Umbilical cord (tissue), 2 donors: ENCODE results near the gene DAPL1. TPM values are rescaled to one million over a fixed set of nuclear protein-coding genes. Genes with fewer than 3 reads are reported as not detected.

ENCODE experiments used
- DNase-seq: peaks from one replicate; pipeline ENCODE4 v3.0.0-alpha.2; 2015; ENCODE audit warnings: low spot score
- total RNA-seq: library from RNA; depleted of rRNA; stranded (reverse); fragments of >200 nt; gene quantifications from one replicate; pipeline ENCODE4 v1.2.3, GENCODE V29; 2014; ENCODE audit warnings: low replicate concordance; ENCODE audit not compliant: insufficient read depth

The DAPL1 gene
- total RNA-seq, 1 donor from 2014 or later, result not detected

DNA sequence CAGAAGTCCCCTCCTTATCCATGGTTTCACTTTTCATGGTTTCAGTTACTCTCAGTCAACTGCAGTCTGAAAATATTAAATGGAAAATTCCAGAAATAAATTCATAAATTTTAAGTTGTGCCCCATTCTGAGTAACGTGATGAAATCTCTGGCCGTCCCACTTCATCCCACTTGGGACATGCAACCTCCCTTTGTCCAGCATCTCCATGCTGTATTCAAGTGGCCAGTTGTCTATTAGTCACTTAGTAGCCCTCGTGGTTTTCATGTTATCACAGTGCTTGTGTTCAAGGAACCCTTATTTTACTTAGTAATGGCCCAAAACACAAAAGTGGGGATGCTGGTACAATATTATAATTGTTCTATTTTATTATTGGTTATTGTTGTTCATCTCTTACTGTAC lies 18.0 kb upstream of the DAPL1 start:
- no peak for DNase-seq

GRCh38 chr2:158778243-158778642 lies 16.9 kb upstream of the DAPL1 start:
- DNase-seq, result no peak

GRCh38 chr2:158779621-158780020 lies 15.5 kb upstream of the DAPL1 start:
- peak; percentile 74 for DNase-seq

DNA sequence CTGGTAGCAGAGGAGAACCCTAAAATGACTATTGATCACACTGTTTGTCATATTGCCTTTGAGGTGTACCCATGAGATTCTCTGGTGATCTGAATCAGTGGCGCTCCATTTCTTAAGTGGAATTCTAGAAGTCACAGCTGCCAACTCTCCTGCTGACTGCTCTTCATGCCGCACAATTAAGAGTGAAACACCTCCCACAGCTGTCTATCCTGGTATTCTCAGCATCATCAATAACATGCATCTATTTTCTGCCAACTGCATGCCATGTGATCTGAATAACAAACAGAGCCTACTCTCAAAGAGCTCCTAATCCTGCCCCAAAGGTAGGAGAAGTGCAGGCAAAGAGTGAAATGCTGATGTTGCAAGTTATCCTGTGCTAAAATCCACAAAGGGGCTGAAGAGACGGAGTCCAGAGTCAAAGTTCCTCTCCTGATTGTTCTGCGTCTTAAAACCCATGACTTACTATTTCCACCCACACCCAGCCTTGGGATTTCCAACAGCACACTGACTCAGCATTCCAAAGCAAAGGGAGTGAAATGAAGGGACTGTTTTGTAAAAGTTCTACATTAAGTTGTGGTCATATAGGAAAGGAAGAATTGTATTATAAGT lies 13.7 kb upstream of the DAPL1 start:
- DNase-seq, result peak; percentile 89

DNA sequence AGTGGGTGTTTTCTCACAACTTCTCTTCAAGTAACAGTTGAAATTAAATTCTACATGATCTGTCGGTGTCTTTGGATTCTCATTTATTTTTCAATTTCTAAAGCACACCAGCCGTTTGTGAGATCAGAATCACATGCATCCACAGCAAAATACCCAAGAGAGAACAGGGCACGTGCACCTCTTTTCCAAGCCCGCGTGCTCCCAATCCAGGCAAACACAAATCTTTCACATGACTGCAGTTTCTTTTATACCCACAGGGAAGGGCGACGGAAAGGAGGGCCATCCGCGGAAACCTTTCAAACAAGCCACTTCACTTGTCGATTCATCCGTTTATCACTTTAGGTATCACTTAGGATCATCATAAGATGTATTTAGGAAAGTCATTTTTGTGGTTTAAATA lies 13.0 kb upstream of the DAPL1 start:
- DNase-seq, result no peak

DNA sequence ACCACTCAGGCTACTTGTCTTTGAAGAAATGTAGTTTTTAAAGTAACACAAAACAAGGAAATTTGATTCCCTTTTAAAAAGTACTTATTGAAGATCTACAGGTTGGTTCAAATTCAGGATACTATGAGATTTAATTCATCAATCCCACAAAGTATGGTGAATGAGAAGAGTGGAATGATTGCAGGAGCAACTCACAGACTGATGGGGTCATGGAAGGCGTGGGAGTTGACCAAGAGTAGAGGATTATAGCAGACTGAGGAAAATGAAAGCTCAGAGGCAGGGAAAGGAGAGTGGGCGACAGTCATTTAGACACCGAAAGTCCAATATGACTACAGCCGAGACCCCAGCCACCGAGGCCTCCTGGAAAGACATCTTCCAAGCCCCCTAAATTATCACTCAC lies 12.5 kb upstream of the DAPL1 start:
- DNase-seq, result no peak

DNA sequence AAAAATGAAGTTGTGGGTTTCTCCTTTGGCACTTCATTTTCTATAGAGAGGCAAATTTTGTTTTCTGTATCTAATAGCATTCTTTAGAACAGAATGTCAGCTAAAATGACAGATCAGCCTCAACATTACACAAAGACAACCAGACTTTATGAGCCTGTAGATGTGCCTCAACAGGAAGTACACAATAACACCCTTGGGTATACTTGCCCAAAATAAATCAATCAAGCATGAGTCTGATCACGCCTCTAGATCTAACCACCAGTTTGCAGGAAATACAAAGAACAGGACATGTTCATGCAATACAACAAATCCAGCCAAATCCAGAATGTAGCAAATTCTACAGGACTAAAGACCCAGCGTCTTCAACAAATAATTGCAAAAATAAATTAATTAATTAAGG lies 11.2 kb upstream of the DAPL1 start:
- peak; percentile 25 for DNase-seq

- no peak for DNase-seq
These were observed 8.2 kb upstream of the DAPL1 start for GRCh38 chr2:158786897-158787296.

DNA sequence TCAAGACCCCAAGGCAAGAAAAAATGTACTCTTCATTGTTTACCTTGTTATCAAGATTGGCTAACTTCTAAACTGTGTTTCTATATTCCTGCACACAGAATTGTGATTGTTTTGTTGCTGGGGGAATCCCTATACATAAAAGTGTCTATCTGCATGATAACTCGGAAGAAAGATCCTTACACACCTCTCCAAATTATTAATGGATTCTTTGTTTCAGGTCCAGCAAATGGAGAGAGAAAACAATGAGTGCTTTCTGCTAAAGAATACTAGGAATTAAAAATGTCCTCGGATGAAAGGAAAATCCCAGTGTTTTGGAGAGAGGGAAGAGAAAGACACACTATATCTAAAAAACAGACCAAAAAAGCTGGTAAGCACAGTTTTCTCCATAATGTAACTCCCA lies 6.2 kb upstream of the DAPL1 start:
- DNase-seq, result no peak

DNA sequence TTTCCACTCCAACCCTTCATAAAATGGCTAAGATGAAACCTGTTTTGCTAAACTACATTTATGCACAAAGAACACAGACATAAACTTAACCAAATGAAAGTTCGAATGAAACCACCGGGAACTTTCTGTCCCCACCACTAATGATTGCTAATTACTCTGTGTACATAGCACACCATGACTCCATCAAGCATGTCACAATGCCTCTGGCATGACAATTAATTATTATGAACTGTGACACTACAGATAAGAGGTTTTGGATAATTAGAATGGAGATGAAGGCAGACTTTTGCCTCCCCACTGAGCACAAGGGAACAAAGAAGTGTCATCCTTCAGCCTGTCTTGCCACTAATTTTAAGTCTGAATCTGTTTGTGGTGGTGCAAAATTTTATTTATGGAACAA lies 1.5 kb downstream of the DAPL1 start:
- no peak for DNase-seq

DNA sequence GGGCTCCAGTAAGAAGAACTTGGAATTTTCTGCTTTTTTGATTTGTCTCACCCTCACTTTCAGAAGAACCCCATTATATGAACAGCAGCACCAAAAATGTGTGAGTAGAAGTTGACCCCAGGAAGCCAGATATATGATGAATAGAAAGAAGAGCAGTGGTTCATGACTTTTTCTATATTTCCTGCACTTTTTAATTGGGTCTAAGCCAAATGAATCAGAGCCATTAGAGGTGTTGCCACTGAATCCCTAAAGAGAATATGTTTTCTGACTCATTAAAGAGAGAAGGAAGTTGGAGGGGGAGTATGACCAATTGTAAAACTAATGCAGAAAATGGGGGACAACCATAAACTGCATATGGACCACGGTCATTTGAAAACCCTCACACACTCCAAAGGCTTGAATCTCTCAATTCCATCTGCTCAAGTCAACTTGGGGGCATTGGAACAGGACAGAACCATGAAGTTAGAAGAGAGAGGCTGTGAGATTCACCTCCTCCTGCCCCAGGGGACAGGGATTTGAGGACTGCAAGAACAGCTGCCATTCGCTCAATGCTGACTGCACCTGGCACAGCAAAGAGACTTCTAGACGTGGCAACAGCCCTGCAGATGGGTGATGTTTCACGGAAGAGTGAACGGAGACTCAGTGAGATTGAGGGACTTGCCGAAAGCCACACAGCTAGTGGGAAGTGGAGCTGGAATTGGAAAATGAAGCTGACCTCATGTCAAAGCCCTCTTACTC lies 3.0 kb downstream of the DAPL1 start:
- DNase-seq, result no peak

GRCh38 chr2:158799181-158799580 lies 4.1 kb downstream of the DAPL1 start:
- no peak for DNase-seq

DNA sequence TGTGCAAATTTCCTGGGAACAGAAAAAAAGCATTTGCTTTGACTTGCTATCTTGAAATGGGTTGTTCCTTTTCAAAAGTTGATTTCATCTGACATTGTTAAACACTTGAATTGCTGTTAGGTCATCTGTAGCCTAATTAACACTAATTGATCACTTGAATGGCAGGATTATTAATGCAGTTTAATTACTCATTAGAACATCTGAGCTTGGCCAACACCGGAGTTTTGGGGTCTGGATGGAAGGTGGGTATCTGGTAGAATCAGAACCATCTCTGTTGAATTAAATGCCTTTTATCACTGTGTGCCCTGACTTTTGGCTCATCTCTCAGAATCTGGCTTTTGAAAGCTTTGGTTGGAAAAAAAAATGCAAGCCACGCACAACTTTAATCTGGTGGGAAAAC lies 8.4 kb downstream of the DAPL1 start:
- DNase-seq, result no peak

DNA sequence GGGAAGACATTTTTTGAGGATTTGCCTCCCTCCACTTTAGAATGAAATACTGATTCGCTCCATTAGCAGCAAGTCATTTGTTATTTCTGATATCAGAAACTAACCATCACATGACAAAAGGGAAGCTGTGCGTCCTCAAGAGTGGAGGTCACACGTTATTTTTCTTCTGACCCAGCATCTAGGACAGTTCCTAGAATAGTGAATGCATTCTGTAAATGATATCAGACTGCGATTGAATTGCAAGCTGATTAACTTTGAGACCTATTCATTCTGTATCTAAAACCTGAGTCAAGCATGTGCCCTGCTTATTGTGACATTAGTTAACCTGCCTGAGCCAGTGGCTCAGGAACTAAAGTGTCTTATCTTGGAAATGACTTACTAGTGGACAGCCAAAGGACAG lies 10.1 kb downstream of the DAPL1 start:
- DNase-seq, result no peak

GRCh38 chr2:158805936-158806335 lies 10.8 kb downstream of the DAPL1 start:
- no peak for DNase-seq

- no peak for DNase-seq
These were observed 11.8 kb downstream of the DAPL1 start for GRCh38 chr2:158806941-158807340.

- DNase-seq, result no peak
These were observed 13.3 kb downstream of the DAPL1 start for GRCh38 chr2:158808426-158808825.

GRCh38 chr2:158809816-158810215 lies 14.7 kb downstream of the DAPL1 start:
- DNase-seq, result no peak

- no peak for DNase-seq
These were observed 15.8 kb downstream of the DAPL1 start for GRCh38 chr2:158810731-158811460.

- no peak for DNase-seq
These were observed 20.0 kb downstream of the DAPL1 start for GRCh38 chr2:158815166-158815565.

- DNase-seq, result peak; percentile 34
These were observed 20.5 kb downstream of the DAPL1 start for GRCh38 chr2:158815658-158816057.

DNA sequence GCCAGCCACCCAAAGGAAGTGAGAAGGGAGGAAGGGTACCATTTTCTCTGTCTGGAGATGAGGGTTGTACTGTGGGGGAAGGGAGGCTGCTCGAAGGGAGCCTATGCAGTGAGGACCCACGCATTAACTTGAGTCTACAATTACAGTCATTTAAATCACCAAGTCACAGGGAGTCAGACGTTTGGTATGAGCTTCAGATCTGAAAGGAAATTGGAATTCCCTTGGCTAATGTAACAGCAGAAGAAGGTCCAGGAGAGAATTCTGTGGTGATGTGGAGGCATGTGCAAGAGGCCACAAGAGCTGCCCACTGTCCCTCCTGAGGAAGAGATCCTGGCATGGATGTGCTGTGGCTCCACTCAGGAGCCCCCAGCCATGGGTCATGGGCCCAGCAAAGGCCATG lies 22.5 kb downstream of the DAPL1 start:
- DNase-seq, result no peak

GRCh38 chr2:158818511-158818910 lies 23.4 kb downstream of the DAPL1 start:
- DNase-seq, result peak; percentile 38
